DMS 273 (cell line): Measurements from ENCODE around the gene SORCS1.

Experiments used
- DNase-seq: peaks from one replicate; lab custom pipeline; 2025; ENCODE audit not compliant: unreplicated experiment; lab: John Stamatoyannopoulos, UW

The SORCS1 gene

DNA sequence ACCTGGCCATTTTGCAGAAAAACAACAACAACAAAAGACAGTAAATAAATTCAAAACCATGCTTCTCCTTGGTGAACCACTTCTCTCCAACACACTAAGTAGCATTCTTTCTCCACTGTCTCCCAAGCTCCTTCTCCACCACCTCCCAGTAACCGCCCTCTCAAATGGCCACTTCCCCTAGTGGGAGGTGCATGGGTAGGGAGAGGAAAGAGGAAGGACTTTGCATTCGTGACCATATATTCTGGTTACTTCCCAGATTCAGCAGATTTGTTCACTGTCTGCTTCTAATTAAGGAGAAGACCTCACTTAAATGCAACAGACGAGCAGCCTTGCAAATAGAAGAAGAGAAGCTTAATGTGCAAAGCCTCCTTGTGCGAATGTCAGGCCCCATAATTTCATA lies 166.8 kb downstream of the SORCS1 start:
- DNase-seq: no peak

DNA sequence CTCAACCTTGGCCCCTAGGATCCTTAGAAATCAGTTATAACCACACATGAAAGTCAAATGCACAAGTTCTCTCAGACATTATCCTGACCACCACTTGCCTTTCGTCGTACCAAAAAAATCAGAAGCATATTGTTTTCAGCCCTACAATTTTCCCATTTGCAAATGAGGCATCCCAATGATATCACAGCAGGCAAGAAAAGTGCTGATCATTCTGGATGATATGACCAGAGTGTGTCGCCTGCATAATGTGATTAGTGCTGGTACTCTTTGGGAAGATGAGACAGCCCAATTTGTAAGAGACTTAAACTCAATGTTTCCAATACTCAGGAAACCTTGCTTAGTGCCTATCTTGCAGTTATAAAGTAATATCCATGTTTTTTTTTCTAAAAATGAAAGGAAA lies 168.0 kb downstream of the SORCS1 start:
- no peak for DNase-seq

DNA sequence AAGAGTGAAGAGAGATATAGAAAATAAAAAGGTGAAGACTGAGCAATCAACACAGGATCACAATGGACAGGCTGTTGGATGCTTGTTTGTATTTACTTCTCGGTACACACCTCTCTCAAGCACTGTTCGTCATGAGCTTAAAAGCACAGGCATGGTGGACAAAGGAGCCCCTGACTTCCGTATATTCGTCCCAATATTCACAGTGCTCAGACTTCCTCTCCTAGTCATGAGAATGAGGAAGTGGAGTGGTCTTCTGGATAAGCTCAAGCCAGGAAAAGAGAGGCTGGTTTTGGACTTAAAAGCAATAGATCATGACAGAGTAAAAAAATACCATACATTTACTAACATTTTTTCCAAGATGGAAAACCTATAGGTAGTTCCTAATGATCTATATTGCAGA lies 172.5 kb downstream of the SORCS1 start:
- DNase-seq: no peak

DNA sequence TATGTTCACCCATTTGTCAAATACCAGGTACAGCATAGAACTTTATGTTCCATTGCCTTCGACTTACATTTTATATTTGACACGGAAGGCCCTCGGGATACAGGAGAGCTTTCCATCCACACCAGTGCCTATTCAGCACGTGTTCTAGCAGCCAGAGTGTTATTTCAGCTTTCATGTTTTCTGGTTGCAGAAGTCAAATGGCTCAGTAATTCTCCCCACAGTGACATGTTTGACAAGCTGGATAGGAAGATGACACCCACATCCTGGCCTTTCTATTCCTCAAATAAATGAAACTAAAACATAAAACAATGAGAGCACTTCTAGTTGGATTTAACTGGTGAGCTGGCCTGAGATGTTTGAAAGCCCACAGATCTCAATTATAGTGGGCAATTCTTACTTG lies 173.4 kb downstream of the SORCS1 start:
- DNase-seq: no peak

DNA sequence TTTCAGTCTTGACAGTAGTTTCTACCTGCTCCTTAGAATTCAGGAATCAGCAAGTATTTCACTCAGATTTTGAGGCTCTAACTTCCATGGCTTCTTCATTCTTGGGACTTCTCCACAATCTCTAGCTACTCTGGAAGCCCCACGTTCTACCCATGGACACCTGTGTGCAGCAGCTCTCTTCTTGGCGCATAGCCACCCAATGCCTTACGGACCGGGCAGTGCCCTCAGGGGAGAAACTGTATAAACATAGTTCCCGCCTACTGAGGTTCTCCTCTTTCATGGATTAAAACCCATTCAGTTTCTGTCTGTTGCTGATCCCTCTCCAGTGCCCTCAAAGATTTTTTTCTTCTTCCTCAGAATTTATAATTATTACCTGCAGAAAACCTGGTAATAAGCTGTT lies 177.1 kb downstream of the SORCS1 start:
- DNase-seq: no peak

DNA sequence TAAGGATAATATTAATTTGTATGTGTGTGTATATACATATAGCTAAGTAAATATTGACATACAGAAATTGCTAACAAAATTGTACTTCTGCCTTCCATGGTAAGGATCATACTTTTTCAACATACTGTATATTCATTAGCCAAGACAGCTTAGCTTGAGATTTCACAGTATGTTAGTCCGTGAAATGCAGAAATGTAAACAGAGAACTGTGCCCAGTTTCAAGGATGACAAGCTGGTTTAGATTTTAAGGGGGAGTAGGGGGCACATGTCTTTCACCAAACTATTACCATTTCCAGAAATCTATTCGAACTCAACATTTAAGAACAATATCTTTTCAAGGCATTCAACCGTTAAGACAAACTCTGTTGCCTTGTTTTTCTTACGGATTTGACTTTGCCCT lies 182.2 kb downstream of the SORCS1 start:
- DNase-seq: no peak

DNA sequence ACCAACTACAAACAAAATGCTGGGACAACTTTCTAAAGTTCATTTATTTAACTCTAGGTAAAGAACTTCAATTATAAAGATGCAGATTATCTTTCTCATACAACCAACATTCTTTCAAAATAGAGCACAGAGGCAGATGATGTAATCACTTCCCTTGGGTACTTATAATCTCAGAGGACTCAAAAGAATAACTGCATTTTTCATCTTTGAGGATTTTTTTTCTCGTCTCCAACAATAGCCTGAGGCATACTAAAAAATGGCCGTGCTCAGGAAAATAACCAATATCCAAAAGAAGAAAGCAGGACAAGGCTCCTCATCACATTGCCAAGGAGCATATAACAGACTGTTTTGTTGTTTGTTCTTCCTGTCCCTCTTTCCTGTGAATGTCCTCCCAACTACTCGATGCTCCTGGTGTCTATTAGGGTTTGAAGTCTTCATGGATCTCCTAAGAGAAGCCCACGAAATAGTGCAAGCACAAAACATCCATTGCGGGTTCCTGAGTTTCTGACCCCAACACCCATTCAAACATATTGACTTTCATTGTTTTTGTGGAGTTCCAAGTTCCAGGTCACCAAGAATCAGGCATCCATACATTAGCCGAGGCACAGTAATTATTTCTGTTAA lies 182.9 kb downstream of the SORCS1 start:
- DNase-seq: no peak

DNA sequence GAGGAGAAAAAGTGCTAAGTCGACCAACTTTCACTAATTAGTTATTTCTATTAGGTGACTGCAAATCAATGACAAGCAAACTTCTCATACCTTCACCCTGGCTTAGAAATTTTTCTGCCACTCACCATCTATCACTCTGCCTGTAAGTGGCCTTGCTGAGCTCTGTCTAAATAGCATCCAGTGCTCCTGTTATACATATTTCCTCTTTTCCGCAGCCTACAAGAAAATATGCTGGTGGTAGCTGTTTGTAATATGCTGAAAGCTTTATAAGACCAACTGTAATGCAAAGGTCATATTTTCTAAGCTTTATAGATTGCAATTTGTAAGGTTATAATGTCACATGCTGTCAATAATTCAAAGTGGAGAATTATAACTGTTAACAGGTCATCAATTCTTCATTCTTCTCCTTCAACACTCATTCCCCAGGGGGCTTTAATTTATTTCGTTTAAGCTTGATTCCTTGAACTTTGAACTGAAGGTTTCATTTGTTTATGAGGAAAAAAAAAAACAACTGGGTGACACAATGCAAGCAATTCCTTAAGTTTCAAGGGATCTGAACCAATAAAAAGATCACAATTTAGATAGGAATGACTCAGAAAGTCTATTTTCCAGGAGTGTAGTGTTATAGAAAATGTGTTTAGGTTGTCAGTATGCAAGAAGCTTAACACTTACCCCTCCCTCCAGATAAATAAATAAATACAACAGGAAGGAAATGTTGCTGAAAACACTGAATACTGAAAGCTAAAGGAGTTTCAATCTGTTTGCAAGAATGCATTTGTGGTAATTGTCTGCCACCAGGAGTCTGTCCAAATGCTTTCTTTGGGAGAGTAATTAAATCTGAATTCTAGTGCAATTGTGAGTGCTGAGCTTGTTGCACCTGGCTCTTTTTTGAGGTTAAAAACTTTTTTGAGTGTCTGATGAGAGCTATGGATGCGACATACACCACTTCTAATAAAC lies 183.7 kb downstream of the SORCS1 start:
- no peak for DNase-seq

DNA sequence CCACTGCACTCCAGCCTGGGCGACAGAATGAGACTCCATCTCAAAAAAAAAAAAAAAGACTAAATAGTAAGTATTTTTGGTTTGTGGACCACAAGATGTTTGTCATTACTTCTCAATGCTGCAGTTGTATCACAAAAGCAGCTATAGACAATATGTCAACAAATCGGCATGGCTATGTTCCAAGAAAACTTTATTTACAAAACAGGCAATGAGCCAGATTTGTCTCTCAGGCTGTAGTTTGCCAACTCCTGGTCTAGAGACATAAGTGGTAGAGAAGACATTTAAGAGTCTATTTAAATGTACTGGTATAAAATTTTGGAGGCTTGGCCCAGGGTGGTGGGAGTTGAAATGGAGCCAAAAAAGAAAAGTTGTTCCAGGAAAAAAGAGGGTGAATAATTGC lies 185.8 kb downstream of the SORCS1 start:
- DNase-seq: no peak

DNA sequence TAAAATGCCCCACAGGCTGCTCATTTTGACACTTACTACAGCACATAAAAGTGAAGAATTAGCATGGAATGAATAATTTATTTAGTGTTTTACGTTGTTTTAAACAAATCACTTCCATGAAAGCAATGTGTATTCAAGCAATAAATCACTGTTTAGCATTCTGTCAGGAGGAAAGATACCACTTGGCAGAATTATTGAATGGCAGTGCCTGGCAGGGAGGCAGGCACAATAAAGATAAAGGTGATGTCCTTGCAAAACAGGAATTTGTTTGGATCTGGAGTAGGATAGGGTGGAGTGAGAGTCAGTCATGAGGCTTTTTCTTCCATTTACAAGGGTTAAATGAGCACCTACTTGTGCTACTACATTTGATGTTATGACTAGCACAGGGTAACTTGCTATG lies 190.8 kb downstream of the SORCS1 start:
- no peak for DNase-seq

DNA sequence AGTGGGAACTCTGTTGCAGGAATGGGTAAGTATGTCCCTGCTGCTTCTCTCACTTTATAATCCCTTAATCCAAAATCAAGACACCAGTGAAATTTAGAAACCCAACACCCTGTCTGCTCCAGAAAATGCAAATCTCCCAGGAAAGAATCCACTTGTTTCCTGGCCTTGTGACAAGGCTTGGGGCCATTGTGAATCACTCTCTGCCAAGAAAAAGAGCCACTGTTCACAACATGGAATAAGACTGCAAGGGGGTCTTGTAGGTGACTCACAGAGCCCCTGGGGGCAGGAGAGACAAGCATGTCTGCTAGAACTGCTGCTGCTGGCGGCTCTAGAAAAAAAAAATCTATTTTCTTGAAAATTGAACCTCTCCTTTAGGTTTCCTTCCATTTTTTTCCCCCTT lies 191.2 kb downstream of the SORCS1 start:
- no peak for DNase-seq

DNA sequence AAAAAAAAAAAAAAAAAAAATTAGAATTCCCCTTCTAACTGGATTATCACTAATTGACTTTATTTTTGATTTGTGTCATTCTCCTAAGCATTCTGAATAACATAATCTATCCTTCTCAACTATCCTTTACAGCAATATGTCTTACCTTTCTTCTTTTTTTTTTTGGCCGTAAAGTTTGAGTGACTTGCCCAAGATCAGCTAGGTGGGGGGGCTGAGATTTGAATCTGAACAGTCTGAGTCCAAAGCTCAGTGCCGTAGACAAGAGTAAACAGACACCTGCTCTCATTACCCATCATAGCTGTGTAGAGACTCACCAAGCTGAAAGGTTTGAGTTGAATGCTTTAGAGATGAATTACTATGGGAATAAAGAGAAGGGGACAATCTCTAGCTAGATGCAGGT lies 192.1 kb downstream of the SORCS1 start:
- no peak for DNase-seq

DNA sequence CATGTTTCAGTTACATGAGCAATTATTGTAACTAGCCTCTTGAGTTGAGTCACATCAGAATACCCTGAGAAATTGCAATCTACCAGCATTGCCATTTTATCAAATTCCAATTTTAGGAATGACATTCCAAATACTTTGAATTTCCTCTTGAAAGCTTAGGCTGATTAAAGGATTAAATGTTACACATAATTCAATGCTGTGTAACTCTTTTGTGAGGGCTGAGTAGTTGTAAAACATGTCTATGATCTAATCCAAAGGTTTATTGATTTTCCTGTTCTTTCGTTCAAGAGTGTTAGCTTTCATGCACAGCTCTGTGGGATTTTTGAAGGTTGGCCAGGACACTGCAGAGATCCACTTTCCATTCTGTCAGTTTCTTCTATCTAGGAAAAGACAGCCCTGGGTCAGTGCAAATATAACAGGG lies 193.1 kb downstream of the SORCS1 start:
- DNase-seq: no peak

DNA sequence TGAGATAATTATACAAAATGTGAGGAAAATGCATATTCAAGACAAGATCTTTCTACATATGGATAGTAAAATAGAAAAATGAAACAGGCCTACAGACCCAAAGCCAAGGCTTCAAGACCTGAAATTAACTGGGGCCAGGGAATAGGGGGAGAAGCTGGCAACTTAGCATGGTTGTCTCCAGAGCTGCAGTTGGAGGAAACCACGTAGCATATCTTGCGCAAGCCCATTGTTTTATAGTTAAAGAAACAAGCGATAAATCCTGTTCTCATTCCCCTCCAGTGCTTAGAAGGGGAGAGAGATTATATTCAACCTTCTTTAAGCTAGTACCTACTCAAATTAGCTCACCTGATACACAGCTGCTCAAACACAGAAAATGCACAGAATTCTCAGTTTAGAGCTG lies 197.1 kb downstream of the SORCS1 start:
- no peak for DNase-seq

DNA sequence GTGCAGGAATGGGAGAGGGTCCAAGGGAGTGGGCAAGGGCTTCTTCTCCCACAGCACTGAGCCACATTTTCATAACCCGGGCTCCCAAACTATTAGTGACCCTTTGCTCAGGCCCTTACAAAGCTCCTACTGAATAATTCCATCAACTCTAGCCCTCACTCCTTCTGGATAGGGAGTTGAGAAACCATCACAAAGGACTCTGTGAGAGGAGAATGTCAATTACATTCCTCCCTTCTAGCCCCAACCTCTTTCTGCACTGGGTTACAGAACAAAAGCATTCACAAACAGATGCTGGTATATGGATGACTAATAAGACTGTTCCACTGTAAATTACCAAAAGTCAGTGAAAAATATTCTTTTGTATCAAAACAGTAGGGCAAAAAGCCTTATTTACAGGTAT lies 203.7 kb downstream of the SORCS1 start:
- no peak for DNase-seq

DNA sequence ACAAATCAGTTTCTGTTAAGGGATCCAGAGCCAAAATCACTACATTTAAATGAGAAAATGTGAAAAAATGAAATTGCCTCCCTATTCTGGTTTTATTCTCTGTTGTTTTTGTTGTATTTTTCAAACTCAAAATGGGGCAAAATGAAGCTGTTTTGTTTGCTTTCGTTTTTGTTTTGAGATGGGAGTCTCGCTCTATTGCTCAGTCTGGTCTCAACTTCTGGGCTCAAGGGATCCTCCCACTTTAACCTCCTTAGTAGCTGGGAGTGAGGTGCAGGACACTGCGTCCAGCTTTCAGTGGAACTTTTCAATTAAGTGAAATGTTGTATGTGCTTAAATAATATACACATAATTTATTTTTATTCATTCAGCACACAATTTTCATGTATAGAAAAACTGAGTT lies 205.0 kb downstream of the SORCS1 start:
- DNase-seq: no peak

DNA sequence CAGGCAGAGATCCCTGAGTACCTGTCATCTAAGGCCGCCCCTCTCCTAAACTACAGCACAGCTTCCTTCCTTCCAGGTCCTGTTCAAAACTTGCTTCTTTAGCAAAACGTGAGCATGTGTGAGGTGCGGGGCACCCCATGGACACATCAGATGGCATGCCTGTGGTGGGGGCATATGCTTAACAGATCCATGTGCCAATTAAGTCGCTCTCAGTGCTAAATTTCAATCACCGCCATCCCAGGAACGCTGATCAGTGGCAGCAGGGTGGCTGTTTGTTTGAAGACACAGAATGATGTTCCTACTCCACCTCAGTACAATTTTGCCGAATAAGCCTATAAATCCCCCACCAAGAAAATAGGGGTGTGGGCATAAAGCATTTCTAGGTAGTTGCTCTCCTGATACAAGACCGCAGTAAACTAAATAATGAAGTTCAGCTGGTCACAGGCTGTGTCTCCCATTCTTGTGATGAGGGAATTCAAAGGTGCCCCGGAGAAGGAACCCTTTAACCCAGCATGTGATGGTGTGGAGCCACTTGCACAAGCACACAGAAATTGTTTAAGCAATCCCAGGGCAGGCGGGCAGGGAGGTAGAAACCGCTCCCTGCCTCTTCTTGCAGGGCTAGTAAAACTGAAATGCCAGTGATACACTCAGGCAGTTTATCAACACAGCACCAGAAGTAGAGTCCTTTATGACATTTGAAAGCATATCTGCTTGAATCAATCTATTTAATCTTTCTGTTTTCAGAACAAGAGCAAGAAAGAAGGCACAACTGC lies 205.7 kb downstream of the SORCS1 start:
- no peak for DNase-seq

DNA sequence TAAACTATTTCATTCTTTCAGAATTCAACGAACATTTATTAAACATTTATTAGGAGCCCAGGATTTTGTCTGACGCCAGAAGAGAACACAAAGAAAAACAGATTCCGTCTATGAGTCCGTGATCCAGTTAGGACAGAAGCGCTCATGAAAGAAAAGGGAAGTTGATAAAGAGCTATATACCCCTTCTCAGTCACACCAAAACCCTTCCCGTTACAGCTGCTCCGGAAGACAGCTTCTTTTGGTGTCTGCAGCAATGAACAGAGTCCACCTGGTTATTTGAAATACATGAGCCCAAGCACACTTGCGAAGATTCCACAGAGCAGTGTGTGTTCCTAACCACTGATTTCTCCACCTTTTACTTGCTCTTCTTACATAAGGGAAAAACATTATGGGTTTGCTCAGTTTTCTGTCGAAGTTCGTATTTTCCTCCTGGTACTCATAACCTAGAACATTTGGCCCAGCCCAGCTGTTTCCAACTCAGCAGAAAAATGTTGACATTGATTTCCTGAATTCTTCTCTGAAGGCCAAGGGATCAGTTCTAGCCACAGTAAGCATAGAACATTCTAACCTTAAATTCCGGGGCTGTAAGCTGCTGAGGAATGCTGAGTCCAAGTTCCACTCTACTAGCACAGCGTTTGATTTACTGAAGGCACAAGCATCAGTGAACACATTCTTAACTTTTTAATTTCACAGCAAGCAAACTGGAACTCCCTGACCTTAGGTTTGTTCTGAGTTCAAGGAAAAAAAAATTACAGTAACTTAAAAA lies 206.5 kb downstream of the SORCS1 start:
- no peak for DNase-seq

DNA sequence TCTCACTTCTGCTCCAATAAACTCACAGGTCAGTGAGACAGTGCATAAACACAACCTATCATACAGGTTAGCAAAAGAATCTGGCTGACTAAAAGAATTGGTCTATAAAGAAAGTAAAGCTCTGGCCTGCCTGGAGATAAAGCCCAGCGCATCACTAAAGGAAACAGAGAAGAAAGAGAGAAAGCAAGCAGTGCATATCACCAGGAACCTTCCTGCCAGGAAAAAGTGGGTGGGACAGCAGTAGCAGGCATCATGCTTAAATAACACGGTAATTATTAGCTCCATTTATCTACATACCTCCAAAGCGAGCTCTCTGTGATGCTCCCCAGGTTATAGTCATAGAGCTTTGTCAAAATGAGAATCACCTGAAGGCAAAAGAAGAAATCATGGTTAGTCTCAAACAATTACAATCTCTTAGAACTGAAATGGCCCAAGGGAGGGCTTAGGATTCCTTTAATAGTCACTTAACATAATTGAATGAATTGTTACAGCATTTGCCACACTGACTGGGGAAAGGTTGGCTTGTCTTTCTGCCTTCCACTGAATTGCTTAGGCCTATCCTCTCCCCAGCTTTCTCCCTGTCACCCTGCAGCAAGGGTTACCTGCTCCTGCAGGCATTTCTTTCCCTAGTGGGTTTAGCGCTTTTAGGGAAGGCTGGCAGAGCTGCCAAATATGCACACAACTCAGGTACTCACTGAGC lies 208.1 kb downstream of the SORCS1 start:
- no peak for DNase-seq

DNA sequence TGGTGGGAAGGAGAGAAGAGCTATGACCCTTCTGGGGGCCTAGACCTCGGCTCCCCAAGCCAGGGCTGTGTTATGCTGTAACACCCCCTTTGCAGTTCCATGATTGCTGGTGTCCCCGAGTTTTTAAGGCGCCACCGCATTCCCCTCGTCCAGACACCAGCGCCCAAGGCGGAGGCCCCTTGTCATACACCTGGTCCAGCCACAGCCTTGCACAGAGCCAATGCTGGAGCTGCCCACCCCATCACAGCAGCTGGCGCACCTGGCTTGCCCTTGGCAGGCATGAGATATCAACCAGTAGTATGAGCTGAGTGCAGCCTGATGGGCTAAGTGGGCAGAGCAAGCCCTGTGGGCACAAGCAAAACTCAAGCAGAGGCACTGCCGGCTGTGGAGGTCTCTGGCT lies 209.4 kb downstream of the SORCS1 start:
- DNase-seq: no peak
